Renal pelvis (tissue), 4 donors: Measurements from ENCODE around the gene B4GALT6. TPM values are rescaled to one million over a fixed set of nuclear protein-coding genes. Genes with fewer than 3 reads are reported as not detected.

Experiments
- DNase-seq: peaks from one replicate; pipeline ENCODE4 v3.0.0-alpha.2; 2013
- polyA plus RNA-seq, 3 donors: library from polyadenylated mRNA; unstranded; fragments of 120-200 nt; gene quantifications; one replicate each; pipeline ENCODE4 v1.2.1, GENCODE V29; 2013; ENCODE audit not compliant: insufficient read length in 3 of 3

B4GALT6 gene
- polyA plus RNA-seq, 3 donors, result 13.8 to 19.7 (median 15.5) TPM

DNA sequence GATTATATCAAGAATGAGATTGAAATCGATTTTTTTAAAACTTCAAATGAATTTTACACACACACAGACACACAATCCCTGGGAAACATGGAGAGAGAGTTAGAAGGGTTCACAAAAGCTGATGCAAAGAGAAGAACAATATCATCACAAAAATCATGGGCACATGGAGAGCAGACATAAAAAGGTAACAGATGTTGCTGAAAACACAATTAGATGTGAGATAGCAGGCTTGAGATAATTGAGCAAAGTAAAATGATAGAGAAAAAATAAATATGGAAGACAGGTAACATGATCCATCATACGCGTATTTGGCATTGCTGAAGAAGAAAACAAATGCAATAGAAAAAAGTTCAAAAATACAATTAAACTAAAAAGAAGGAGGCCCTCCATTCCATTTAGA is 11.6 kb upstream of the B4GALT6 start:
- DNase-seq, result no peak

DNA sequence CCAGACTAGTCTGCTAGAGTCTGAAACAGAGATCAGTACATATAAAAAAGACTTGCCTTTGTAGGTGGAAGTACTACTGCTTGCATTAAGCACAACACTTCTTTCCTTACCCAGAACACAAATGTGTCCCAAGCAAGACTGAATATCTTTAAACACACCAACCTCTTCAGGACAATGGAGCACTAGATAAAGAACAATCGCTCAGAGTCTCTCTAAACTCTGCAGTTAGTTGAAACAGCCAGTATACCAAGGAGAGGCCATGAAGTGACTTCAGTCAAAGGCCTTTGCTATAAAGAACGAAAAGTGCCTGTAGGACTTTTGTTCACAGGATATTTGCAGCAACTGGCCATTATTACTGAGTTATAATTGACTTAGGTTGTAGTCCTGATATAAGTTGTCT is 9.9 kb upstream of the B4GALT6 start:
- no peak for DNase-seq

DNA sequence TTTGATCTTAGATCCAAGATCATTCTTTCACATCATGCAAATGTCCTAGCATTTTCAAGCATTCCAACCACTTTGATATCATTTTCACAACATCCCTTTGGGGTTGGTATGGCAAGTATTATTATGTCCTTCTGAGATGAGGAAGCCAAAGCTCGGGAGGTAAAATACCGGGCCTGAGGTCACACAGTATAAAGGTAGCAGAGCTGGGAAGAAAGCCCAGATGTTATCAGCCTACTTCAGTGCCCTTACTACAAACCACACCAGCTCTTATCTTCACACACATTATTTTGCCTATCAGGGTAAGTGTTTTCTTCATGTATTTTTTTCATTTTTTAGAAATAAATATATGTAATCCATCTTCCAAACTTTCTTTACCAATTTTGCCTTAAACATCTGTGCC is 4.2 kb upstream of the B4GALT6 start:
- no peak for DNase-seq

DNA sequence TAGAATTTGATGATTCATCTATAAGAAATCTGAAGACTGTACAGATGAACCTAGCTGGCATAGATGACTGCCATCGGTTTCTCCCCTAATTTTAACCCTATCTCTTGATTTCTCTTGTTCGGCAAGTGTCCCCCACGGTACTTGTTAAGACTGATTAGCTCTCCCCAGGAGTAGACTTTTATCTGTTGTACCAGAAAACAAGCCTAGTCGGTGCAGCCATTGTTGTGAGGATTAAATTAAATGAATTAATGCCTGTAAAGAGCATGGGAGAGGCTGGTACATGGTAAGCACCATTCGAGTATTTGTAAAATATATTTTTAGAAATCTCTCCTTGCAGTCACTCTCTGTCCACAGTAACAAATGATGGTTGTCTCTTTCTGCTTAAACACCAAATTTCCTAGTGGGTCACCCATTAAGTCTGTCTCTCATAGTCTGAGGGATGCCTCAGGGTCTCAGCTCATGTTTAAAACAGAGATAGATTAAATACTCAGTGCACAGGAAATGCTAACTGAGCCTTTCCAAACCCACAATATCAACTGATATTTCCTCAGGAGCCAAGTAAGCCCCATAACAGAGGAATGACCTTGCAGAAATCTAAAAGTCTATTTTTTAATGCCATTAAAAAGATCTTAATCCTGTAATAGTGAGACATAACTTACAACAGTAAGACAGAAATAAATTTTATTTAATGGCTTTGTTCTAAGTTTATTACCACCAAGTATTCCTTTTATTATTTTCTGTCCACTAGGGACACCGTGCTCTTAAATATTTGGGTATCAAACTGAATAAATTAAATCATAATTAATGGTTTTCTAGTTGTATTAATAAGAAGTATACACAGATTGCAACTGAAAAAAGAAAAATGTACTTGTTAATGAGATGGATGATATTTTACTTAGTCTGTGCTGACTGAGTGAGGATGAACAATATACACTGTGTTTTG is 2.9 kb upstream of the B4GALT6 start:
- DNase-seq, result no peak

DNA sequence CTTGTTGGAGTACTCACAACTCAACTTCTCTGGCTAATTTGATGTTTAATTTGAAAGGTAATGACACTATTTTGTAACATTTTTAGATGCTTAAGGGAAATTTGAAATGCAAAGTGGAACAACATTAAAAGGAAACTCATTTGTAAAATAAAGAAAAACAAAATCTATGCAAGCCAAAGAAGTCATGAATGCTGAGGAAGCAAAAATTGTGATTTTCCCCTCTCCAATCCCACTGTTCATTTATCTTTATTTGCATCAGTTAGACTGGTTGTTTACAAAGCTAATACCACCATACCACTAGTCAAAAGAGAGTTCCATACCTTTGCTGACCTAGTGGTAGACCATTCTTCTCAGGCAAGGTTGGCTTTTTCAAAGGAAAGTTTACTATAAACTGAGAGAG is 2.2 kb upstream of the B4GALT6 start:
- no peak for DNase-seq

DNA sequence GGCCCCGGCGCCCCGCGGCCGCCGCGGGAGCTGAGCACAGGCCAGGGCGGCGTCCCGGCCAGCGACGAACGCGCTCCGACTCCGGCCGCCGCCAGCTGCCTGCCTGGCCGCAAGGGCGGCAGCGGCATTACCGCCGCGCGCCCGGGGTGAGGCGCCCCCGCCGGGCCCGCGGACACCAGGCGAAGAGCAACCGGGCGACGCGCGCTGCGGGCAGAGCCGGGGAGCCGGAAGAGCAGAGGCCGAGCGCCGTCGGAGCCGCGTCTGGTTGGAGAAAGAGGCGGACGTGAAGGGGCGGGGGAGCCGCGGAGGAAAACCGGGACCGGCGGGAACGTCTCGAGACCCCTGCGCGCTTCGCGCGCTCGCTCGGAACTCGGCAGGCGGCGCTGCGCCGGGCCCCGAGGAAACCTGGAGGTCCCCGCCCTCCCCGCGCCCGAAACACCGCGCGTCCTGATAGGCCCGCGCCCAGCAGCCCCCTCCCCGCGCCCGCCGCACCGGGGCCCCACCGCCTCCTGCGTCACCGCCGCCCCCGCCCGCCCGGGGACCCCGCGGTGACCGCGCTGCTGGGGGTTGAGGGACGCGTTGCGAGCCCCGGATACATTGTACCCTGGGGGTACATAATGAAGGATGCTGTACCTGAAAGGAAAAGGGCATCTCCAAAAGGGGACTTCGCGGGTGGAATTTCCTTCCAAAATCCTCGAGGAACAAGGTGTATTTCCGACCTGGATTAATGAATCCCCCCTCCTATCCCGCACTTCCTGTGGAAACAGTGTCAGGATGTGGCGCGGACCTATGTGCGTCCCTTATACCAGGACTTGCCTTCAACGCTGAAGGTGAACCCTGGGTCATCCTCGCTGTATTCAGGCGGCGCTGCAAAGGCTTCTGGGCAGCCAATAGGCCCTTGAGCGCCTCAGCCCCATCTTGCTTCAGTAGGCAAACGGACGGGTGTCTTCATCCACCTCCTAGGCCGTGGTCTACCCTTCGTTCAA is 1.0 kb upstream of the B4GALT6 start:
- DNase-seq, result peak; percentile 76

DNA sequence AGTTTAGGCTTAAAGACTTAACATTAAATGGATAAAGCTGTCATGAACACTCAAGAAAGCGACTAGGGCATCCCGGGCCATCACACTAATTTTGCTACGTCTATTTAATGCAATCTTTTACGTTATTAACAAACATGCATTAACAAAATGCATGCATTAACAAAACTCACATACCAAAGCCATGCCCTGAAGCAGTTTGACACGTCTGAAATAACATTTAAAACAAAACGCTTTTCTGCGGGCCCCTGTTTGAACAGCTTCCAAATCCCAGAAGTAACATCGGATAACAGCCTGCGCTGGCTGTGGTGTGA is 458 bp downstream of the B4GALT6 start:
- peak; percentile 14 for DNase-seq

DNA sequence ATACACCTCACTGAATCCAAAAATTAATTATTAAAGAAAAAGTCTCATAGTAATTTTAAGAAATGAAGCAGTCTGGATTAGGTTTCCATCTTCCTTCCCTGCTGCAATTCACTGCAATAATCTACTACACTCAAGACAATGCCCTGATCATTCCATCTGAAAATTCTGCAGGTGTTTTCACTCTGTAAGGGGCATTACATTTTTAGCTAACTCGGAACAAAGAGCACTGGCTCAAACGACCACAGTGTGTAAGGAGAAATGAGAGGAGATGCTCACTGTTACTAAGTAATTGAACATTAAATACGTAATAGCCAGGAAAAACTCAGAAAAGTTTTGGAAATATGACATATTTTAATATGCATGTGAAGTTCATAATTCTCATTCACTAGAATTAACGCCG is 1.3 kb downstream of the B4GALT6 start:
- no peak for DNase-seq

DNA sequence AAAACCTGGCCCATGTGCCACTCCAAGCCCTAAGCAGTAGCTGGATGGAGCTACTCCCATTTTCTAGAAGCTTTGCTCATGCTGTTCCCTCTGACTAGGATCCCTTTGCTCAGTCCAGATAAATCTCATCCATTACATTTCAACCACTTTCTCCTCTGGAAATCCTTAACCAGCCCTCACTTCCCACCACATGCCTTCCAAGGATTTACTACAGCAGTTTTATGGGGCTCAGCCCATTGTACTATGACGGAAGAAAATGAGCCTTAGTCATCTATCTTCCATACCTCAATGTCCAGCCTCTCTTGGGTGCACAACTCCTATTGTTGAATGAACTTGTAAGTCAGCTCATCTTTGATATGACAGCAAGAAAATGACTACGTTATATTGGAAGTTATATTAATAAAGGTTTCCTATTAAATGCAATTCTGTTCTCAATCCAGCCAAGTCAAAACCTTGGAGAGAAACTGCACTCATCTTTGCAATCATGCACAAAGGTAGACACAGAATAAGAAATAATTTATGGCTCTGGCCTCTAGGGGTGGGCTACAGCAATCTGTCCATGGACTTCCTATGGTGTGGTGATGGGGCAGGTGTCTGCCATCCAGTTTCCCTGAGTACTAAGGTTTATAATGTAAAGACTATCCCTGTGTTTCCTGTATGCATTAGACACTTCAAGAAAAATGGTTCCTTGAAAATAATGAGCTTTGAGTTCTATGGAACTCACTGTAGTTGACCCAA is 3.4 kb downstream of the B4GALT6 start:
- DNase-seq, result no peak

DNA sequence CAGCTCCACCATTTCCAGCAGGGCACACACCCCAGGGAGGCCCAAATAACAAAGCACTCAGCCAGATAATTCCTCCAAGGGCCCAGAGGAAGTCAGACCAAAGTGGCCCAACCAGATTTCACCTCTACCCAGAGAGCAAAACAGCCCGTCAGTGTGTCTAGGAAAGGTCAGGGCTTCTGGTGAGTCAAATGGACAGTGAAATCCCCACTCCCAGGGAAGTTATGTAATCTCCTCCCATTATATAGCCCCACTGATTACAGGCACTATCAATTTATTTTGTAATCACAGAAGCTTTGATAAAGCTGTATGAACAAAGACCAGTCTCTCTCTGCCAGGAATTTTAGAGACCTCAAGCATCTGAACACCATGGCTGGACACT is 4.0 kb downstream of the B4GALT6 start:
- DNase-seq, result no peak

DNA sequence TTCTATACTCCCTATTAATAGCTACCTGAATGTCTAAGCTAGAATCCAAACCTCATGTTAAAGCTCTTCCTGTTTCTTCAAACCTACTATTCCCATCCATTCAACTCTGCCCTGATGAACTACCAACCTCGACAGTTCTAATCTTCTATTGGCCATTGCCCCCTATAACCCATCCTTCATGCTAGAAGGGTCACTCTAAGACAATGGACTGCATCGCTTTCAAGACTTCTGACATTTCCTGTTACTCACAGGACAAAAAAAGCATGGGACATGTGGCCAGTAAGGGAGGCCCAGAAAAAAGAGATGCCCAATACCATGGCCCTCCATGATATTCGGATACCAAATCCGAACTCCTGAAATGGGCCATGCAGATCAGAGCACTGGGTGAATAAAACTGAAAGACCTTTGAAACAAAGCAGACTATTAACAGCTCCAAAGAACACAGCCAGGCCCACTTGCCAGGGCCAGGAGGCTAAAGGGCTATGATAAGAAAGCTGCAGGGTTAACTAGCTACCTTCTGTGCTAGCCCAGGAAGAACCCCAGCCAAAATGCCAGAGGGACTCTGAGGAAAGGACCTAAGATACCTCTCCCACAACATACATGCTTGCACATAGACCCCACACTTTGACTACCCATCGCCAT is 4.5 kb downstream of the B4GALT6 start:
- DNase-seq, result no peak

DNA sequence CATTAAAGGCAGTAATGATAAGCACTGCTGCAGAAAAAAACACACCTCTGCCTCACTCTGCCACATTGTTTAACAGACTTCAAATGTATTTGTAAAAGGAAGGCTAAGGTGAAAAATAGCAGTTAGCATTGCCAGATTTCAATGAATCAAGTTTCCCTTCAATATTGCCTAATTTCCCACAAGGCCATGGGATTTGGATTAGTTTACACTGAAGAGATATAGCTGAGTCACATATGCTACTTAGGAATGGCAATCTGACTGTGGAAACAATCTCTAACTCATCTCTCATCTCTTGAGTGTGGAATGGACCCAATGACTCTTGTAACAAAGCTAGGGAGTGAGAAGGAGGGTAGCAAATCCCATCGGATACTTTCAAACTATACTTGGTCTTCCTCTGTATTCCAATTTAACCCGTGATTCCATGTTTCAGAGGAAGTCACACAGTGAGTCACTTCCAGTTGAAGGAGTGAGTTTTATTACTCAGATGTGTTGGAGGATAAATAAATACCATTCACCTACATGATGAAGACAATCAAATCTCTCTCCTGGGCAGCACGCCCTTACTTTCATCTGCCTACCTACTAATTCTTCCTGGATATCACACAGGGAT is 5.1 kb downstream of the B4GALT6 start:
- DNase-seq, result no peak

DNA sequence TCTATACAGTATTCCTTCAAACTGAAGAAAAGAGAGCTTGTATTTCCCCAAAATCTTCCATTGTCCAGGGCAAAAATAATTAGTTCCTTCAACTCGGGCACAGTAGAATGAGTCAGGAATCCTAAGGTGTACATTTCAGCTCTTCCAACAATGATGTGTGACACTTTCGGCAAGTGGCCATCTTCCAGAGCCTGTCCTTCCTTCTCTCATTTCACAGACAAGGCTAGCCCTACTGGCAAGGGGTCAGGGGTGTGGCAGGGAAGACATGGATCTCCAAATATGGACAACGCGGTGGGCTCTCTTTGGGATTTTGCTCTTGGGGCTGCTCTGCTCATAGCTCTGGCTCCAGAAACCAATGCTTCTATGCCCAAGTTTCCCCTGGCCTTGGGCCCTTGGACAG is 6.0 kb downstream of the B4GALT6 start:
- DNase-seq, result no peak

DNA sequence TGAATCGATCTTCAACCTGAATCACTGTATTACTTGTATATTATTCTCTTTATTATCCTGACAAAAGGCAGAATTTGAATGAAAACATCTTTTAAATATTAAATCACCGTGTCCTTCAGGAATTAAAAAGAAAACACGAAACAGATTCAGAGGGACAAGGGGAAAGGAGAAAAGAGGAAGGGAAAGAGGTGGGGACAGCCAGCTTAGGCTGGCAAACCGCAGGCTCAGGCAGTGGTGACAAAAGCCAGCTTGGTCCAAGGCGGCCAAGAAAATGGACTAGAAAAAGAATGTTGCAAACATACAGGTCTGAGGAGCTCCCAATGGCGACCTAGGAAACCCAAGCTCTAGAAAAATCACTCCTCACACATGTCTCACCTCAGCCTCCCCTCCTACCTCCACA is 6.8 kb downstream of the B4GALT6 start:
- DNase-seq, result no peak

DNA sequence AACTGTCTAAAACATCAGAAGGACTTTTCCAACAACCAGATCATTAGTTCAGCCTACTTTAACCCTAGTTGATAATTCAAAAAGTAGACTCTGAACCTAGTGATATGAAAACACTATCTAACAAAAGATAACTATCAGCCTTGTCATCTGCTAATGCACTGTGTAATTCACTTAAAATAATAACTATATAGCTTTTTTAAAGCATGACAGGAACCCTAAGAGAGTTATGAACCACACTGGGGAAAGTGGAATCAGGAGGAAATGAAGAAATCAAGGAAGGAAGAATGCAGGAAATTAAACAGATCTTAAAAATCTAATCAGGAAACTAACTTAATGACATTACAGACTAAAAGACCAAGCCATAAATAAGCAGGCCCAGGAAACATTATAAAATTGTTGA is 9.0 kb downstream of the B4GALT6 start:
- DNase-seq, result no peak

DNA sequence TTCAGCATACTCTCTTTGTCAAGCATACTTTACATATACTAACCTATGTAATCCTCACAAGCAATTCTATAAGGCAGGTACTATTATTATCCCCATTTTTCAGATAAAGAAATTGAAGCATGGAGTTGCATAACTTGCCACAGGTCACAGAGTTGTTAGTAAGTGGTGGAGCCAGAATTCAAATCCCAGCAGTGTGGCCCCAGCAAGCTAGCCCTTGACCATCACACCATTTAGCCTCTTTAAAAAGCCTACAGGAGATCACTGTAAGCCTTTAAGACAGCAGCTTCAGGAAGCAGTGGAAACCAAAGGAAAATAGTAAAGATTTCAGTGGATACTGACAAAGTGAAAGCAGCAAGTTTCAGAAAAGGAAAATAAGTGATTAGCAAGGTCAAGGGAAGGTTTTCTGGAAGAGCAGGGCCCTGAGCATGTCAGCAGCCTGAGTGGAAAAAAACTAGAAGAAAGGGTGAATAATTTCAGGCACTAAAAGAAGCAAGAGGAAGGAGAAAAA is 11.7 kb downstream of the B4GALT6 start:
- DNase-seq, result no peak

DNA sequence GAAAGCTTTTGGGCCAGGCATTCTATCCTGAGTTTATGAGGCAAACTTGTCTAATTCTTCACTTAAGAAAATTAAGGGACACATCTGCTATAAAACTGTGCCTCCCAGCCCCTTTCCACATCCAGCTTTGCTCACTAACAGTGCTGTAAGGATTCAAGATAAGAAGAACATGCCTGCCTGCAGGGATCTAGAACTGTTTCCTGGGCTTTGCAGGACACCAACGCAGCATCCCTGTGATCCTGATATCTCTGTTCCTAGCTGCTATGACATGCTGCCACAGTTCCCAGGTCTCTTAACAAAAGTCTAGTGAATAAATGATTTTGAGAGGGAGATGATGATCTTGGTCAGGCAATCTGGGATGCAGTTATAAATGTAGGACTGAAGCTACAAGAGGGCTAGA is 12.4 kb downstream of the B4GALT6 start:
- DNase-seq, result no peak

DNA sequence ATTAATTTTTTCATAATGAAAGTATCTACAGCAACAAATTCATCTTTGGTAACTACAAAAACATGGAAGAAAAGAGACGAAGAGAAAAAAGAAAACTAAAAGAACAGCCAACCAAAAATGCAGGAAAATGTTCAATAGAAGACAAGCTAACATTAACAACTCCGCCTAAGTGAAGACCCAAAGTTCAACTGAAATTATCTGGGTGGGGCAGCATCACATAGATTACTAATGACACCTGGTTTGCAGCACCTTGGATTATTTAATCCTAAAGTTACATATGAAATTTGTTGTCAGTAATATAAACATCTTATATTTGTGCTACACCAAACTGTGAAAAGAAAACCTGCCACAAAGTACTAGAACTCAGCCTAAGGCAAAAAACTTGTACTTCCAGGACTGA is 14.8 kb downstream of the B4GALT6 start:
- no peak for DNase-seq

DNA sequence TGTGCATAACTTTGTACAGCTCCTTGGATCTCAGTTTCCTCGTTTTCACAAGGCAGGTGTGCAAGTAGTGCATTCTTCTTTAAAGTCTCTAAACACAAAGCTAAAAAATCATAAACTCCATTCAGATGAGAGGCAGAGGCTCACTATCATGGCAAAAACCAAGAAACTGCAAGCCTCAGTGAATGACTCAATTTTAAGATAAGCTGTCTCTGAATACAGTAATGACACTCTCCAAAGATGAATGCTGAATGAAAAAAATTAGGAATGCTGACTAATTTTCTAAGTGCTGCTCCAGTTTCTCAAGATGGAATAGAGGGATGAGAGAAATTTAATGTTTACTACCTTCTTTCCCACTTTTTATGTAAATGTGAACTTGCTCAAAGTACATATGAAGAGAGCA is 17.2 kb downstream of the B4GALT6 start:
- no peak for DNase-seq

DNA sequence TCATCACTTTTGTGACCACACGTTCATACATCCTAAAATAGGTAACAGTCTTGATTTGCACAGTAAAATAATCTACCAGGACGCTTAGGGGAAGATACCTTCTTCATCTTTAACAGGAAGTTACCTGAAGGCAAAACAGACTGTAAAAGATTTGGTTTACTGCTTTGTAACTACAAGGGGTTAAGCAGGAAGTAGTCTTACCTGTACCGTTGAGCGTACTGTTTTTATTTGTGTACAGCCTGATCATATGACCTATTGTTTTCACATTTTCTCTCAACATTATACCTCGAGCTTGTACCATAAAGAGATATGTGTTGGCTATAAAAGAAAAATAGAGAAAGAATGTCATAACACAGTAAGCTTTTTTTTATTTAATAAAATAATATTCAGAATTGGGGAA is 18.3 kb downstream of the B4GALT6 start:
- no peak for DNase-seq

DNA sequence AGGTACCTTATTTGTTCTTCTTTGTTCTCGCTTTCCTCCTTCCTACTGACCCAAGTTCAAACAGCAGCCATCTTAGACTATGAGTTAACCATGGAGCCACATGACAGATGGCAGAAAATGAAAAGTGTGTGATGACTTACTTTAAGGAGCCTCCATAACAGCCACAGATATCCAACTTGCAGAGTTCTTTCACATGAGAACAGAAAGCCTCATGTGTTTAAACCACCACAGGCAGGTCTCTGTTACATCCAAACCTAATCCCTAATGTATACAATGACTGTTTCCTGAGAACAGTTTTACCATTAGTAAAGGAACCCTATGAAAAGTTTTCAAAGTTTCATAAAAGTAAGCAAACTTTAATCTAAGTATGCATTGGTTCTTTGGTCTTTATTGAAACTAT is 20.3 kb downstream of the B4GALT6 start:
- DNase-seq, result no peak
